ENCODE data around the gene TBC1D2. TPM values are rescaled to one million over a fixed set of nuclear protein-coding genes. Genes with fewer than 3 reads are reported as not detected.

The TBC1D2 gene
- total RNA-seq, 2 experiments from 2014 or later, result 1.5 TPM

DNA sequence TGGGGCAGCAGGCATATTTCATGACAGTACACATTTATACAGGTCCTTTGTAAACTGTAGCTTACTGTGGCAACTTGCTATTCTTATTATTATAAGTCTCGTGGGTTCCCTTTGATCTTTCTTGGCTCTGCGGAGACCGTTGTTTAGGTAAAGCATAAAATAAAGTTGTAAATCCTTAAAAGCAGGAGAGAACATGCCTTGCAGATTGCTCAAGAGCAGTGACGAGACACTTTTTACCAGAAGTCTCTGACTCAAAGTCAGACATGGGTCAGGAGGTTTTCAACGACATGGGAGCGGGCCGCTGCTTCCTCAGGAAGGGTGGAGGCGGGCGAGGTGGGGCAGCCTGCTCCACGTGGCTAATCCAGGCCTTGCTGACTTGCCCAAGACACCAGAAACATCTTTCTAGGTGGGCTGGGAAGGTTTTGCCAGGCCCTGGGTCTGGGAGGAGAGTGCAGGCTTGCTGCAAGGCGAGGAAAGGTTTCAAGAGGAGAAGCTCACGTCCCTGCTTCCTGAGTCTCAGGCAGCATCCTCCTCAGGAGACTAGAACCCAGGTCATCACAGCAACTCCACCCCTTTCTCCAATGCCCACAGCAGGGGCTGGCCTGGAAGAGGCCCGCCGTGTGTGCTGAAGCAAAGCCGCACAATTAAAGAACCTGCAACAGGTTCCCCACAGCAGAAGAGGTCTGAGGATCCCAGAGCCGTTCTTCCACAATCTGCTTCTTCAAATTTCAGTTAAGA, 6.5 kb downstream of the TBC1D2 start:
- Mint-ChIP-seq H3K27me3 (no peaks in the 10 kb centered on the region), H3K4me3 (no peak overlapping the region), H3K4me1 (ENCODE audit: low read depth) (peaks cover 8% of the 10 kb centered on the region), H3K36me3 (ENCODE audit: low read depth) (peaks cover 1% of the 10 kb centered on the region), H3K27ac (no peak overlapping the region), H3K9me3 (no peaks in the 10 kb centered on the region)
- ChIA-PET POLR2A (interaction anchor here (0.7 to 1.5 kb wide), 2 partner anchors 14 to 41 kb away, joined by 3 read pairs; no protein-coding TSS in a partner anchor), CTCF (no interaction called here)
- DNase-seq, result no peak
- intact Hi-C loops (cut with micrococcal nuclease), result no loop called here
- ATAC-seq, result no peak
- TF ChIP-seq, protein P1, sequence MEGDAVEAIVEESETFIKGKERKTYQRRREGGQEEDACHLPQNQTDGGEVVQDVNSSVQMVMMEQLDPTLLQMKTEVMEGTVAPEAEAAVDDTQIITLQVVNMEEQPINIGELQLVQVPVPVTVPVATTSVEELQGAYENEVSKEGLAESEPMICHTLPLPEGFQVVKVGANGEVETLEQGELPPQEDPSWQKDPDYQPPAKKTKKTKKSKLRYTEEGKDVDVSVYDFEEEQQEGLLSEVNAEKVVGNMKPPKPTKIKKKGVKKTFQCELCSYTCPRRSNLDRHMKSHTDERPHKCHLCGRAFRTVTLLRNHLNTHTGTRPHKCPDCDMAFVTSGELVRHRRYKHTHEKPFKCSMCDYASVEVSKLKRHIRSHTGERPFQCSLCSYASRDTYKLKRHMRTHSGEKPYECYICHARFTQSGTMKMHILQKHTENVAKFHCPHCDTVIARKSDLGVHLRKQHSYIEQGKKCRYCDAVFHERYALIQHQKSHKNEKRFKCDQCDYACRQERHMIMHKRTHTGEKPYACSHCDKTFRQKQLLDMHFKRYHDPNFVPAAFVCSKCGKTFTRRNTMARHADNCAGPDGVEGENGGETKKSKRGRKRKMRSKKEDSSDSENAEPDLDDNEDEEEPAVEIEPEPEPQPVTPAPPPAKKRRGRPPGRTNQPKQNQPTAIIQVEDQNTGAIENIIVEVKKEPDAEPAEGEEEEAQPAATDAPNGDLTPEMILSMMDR (IDR thresholded peaks at IDR 0.05), result no peak

DNA sequence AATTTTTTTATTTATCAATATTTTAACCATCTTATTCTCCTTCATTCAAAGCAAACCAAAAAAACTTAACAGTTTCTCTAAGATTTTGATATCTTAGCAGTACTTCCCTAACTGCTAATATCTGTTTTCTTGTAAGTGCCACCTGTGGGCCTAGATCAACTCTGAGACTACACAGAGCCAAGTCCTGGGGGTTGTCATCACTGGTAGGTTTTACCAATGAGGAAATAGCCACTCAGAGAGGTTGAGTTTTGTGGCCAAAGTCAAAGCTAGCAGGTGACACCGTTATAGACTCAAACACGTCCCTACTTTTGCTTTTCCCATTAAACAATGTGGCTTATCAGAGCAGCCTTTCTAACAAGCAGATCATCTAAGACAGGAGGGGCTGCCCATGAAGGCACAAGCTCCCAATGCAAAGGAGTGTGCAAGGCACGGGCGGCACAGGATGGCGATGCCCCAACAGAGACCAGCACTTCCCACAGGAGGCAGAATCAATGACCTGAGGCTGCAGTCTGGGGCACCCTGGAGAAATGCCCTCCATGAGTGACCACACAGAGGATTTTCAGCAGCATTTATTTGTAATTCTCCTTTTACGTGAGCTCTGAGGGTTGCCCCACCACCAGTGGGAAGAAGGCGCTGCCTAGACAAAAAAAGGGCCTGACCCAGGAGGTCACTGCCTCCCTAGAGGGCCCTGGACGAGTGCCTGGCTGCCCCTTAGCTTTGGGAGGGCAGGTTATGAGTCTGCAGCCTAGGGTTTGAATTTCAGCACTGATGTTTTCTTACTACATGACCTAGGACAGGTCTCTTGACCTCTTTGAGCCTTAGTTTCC, 7.4 kb downstream of the TBC1D2 start:
- ATAC-seq (no peak), DNase-seq (no peak)
- Mint-ChIP-seq H3K4me1 (ENCODE audit: low read depth) (peaks cover 4% of the 10 kb centered on the region), H3K4me3 (no peak overlapping the region), H3K27me3 (no peaks in the 10 kb centered on the region), H3K36me3 (ENCODE audit: low read depth) (peaks cover 1% of the 10 kb centered on the region), H3K9me3 (no peaks in the 10 kb centered on the region), H3K27ac (no peak overlapping the region)
- ChIA-PET CTCF (no interaction called here), POLR2A (interaction anchor here (0.7 to 1.5 kb wide), 2 partner anchors 13 to 40 kb away, joined by 3 read pairs; no protein-coding TSS in a partner anchor)
- intact Hi-C loops (cut with micrococcal nuclease), result no loop called here
- TF ChIP-seq, protein P1 (IDR thresholded peaks at IDR 0.05), result no peak

DNA sequence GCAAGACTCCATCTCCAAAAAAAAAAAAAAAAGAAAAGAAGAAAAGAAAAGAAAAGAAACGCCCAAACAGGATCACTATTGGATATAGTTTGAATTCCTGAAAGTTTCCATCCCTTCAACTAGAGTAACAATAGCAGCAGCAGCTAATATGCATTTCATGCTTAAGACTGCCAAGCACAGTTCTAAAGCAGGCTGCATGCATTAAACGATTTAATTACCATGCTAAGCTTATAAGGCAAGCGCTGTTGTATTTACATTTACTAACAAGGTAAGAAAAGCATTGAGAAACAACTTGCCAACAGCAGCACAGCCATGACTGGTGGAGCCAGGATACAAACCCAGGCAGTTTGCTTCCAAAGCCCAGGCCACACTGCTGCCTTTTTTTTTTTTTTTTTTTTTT, 13.0 kb downstream of the TBC1D2 start:
- no peaks in the 10 kb centered on the region for H3K4me1 Mint-ChIP-seq (ENCODE audit: low read depth)
- DNase-seq, result no peak
- intact Hi-C loops (cut with micrococcal nuclease), result no loop called here
- ATAC-seq, result no peak
- no peaks in the 10 kb centered on the region for H3K36me3 Mint-ChIP-seq (ENCODE audit: low read depth)
- no peak overlapping the region for H3K4me3 Mint-ChIP-seq
- H3K27me3 Mint-ChIP-seq, result no peaks in the 10 kb centered on the region
- POLR2A ChIA-PET, result no interaction called here
- TF ChIP-seq, protein P1 (IDR thresholded peaks at IDR 0.05), result no peak
- H3K9me3 Mint-ChIP-seq, result no peaks in the 10 kb centered on the region
- CTCF ChIA-PET, result interaction anchor here (0.9 to 1.9 kb wide), 3 partner anchors 13 to 168 kb away, joined by 5 to 7 read pairs (median 5); partner anchors contain the start of gene TBC1D2
- H3K27ac Mint-ChIP-seq, result no peak overlapping the region

DNA sequence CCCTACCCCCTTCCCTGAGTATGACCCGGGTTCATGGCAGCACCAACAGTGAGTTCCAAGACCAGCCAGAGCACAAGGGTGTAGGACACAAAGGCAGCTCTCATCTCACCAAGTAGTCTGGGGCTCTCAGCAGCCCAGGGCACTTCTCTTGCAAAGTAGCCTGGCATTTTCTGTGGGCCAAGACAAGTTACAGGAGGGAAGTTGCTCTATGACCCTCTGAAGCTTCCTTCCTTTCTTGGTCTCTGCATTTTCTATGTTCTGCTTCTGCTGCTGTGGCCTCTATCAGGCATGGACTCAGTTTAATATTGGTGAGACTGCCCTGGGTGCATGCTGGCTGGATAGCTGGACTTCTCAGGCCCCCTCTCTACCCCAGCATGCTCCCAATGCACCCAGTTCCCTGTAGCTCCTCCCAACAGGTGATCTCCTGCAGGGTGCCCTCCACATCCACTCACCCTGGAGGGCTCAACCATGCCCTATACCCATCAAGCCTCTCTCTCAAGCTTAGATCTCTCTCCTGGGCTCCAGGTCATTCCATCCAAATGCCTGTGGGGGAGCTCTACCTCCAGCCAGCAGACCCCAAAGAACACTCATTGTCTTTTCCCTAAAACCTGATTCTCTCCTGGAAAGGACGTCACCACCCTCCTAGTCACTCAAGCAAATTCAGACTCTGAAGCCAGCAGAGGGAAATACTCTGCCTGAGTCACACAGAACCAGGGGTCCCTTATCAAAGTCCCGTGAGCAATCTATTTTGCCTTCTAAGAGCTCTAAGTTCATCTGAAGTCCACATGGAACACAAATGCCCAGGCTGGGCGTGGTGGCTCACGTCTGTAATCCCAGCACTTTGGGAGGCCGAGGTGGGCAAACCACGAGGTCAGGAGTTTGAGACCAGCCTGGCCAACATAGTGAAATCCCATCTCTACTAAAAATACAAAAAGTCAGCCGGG, 13.8 kb downstream of the TBC1D2 start:
- Mint-ChIP-seq H3K27me3 (no peaks in the 10 kb centered on the region), H3K27ac (no peak overlapping the region)

More for the DNA sequence above, 13.8 kb downstream of the TBC1D2 start:
- no peaks in the 10 kb centered on the region for H3K36me3 Mint-ChIP-seq (ENCODE audit: low read depth)
- H3K9me3 Mint-ChIP-seq, result no peaks in the 10 kb centered on the region
- intact Hi-C loops (cut with micrococcal nuclease), result no loop called here
- H3K4me1 Mint-ChIP-seq (ENCODE audit: low read depth), result no peaks in the 10 kb centered on the region
- DNase-seq (no peak), ATAC-seq (no peak)
- H3K4me3 Mint-ChIP-seq, result no peak overlapping the region
- POLR2A ChIA-PET, result interaction anchor here (1.2 kb wide), 1 partner anchor 14 kb away, joined by 3 read pairs; the partner anchor contains the start of gene TBC1D2
- TF ChIP-seq, protein P1 (IDR thresholded peaks at IDR 0.05), result no peak
- CTCF ChIA-PET, result interaction anchor here (0.9 to 1.9 kb wide), 4 partner anchors 13 to 167 kb away, joined by 4 to 7 read pairs (median 5); partner anchors contain the start of gene TBC1D2

Data from activated CD8-positive, alpha-beta T cell treated with anti-CD3 and anti-CD28 coated beads for 36 hours (primary cell).